CD14-positive monocyte (primary cell): ENCODE results near the gene CUZD1. TPM values are rescaled to one million over a fixed set of nuclear protein-coding genes. Genes with fewer than 3 reads are reported as not detected.

Source experiments
- DNase-seq, 3 donors: peaks; one replicate each; pipeline ENCODE4 v3.0.0-alpha.2; 2011 to 2022
- H2AFZ ChIP-seq: 2 replicates; pipeline ENCODE4 v1.6.0; 2012; ENCODE audit warnings: mild to moderate bottlenecking, low read depth, low read length, inconsistent platforms; ENCODE audit not compliant: insufficient read depth, poor library complexity, severe bottlenecking
- H3K27ac ChIP-seq, 2 donors: 1 replicate in 1 of 2; 2 replicates in 1 of 2; pipeline ENCODE4 v1.5.1; 2012 to 2013; ENCODE audit warnings: low read length in 2 of 2, control low read depth in 1 of 2, inconsistent platforms in 1 of 2, low read depth in 1 of 2, mild to moderate bottlenecking in 1 of 2
- H3K27me3 ChIP-seq, 2 donors: one replicate each; pipeline versions ENCODE4 v1.6.0 to v1.6.1; 2011 to 2013; ENCODE audit warnings: low read length in 2 of 2; ENCODE audit not compliant: control insufficient read depth in 2 of 2, insufficient read depth in 2 of 2
- H3K36me3 ChIP-seq, 2 donors: replicated peaks in 1 of 2; 1 replicate in 1 of 2; 2 replicates in 1 of 2; pipeline versions ENCODE4 v1.5.1 to v1.6.1; 2012 to 2013; ENCODE audit warnings: low read length in 2 of 2, control low read depth in 1 of 2, inconsistent platforms in 1 of 2, mild to moderate bottlenecking in 1 of 2; ENCODE audit not compliant: insufficient read depth in 2 of 2, control insufficient read depth in 1 of 2
- H3K4me1 ChIP-seq, 2 donors: 1 replicate in 1 of 2; 2 replicates in 1 of 2; pipeline versions ENCODE4 v1.5.1 to v1.6.1; 2012 to 2013; ENCODE audit warnings: low read length in 2 of 2, control low read depth in 1 of 2, inconsistent platforms in 1 of 2, mild to moderate bottlenecking in 1 of 2, moderate library complexity in 1 of 2; ENCODE audit not compliant: insufficient read depth in 2 of 2, control insufficient read depth in 1 of 2
- H3K4me2 ChIP-seq: replicated peaks from 2 replicates; pipeline ENCODE3; 2012; ENCODE audit warnings: low read length, moderate library complexity, mild to moderate bottlenecking; ENCODE audit not compliant: poor library complexity, severe bottlenecking; ENCODE audit errors: extremely low read depth
- H3K4me3 ChIP-seq, 3 experiments: fragments of 200-600 bp in 1 of 3; sonication (generic) in 1 of 3; replicated peaks in 1 of 3; 1 replicate in 2 of 3; 2 replicates in 1 of 3; pipeline ENCODE4 v1.5.1; 2011 to 2013; ENCODE audit warnings: low read length in 3 of 3, mild to moderate bottlenecking in 3 of 3, control low read depth in 2 of 3, low read depth in 2 of 3, inconsistent platforms in 1 of 3, moderate library complexity in 1 of 3
- H3K79me2 ChIP-seq: 2 replicates; pipeline ENCODE4 v1.6.0; 2012; ENCODE audit warnings: mild to moderate bottlenecking, control low read depth, inconsistent platforms, low read length, moderate library complexity; ENCODE audit not compliant: insufficient read depth
- H3K9ac ChIP-seq: 2 replicates; pipeline ENCODE4 v1.6.0; 2017; ENCODE audit warnings: low read length, mild to moderate bottlenecking; ENCODE audit not compliant: insufficient read depth, poor library complexity, severe bottlenecking
- H3K9me3 ChIP-seq, 2 donors: replicated peaks in 1 of 2; 1 replicate in 1 of 2; 2 replicates in 1 of 2; pipeline versions ENCODE4 v1.5.1 to v1.6.1; 2012 to 2013; ENCODE audit warnings: low read length in 2 of 2, control low read depth in 1 of 2; ENCODE audit not compliant: control insufficient read depth in 1 of 2, insufficient read depth in 1 of 2
- H4K20me1 ChIP-seq: 2 replicates; pipeline ENCODE4 v1.6.0; 2012; ENCODE audit warnings: mild to moderate bottlenecking, low read length, control low read depth, moderate library complexity; ENCODE audit not compliant: insufficient read depth
- H3K27ac Mint-ChIP-seq, 7 donors: one replicate each; pipeline ENCODE4 v1.8.0; 2020; ENCODE audit warnings: mild to moderate bottlenecking in 7 of 7, mixed read lengths in 7 of 7, moderate library complexity in 6 of 7, inconsistent platforms in 2 of 7
- H3K27me3 Mint-ChIP-seq, 3 donors: one replicate each; pipeline ENCODE4 v1.8.0; 2021 to 2022; ENCODE audit warnings: low read depth in 3 of 3, mild to moderate bottlenecking in 3 of 3, mixed read lengths in 3 of 3, moderate library complexity in 3 of 3, inconsistent platforms in 1 of 3
- H3K36me3 Mint-ChIP-seq, 2 donors: one replicate each; pipeline ENCODE4 v1.8.0; 2020; ENCODE audit warnings: mixed read lengths in 2 of 2, inconsistent platforms in 1 of 2, mild to moderate bottlenecking in 1 of 2
- H3K4me1 Mint-ChIP-seq: one replicate; pipeline ENCODE4 v1.8.0; 2020; ENCODE audit warnings: mild to moderate bottlenecking, mixed read lengths
- H3K4me3 Mint-ChIP-seq, 2 donors: one replicate each; pipeline ENCODE4 v1.8.0; 2020; ENCODE audit warnings: mild to moderate bottlenecking in 2 of 2, mixed read lengths in 2 of 2, moderate library complexity in 1 of 2
- H3K9me3 Mint-ChIP-seq, 7 donors: one replicate each; pipeline ENCODE4 v1.8.0; 2020 to 2022; ENCODE audit warnings: mixed read lengths in 7 of 7, mild to moderate bottlenecking in 6 of 7, moderate library complexity in 6 of 7, inconsistent platforms in 2 of 7
- WGBS: methylation state at CpG from one replicate; pipeline ENCODE4 v1.1.5; 2013; ENCODE audit warnings: missing lambda C conversion rate; ENCODE audit not compliant: insufficient coverage; 5-methylcytosine and 5-hydroxymethylcytosine counted together
- intact Hi-C, 2 donors: fragments of 100-400 bp; cut with micrococcal nuclease; formaldehyde crosslinking; loops; one replicate each; pipeline versions ENCODE4 v1.15.0 to v1.15.1; 2023
- polyA plus RNA-seq, 3 donors: library from polyadenylated mRNA; depleted of rRNA in 1 of 3; unstranded in 2 of 3; stranded (reverse) in 1 of 3; fragments of 300-500 nt in 2 of 3; fragments of >200 nt in 1 of 3; fragmentation: Illumina TruSeq in 2 of 3; gene quantifications; 1 replicate in 2 of 3; 2 replicates in 1 of 3; pipeline ENCODE4 v1.2.3, GENCODE V29; 2012 to 2021
- TF ChIP-seq, protein P1 (sequence below): fragments of 200-600 bp; IDR thresholded peaks from one replicate; pipeline ENCODE4 v1.8.0; 2022; ENCODE audit warnings: antibody characterized with exemption, mild to moderate bottlenecking

The CUZD1 gene
- polyA plus RNA-seq, 3 donors: 0.14 to 0.29 TPM; not detected in 1

DNA sequence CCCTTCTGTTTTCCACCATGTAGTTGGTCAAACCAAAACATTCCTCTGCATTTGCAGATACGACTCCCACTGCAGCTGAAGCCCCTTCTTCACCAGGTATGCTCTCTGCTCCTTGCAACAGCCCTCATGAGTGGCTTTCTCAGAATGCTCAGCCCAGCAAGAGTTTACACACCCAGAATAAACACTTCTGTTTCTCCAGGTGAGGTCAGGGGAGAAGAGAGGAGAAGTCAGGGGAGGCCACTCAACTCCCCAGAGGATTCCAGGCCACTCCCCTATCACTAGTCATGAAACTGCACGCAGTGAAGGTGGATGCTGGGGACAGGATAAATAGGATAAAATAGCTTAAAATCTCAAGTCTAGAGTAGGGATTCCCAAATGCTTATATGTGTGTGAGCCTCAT, 31.2 kb downstream of the CUZD1 start:
- Mint-ChIP-seq H3K4me1 (no peaks in the 10 kb centered on the region), H3K27me3 (peaks cover 10 to 16% (median 16%) of the 10 kb centered on the region in 3 donors), H3K9me3 (peaks cover 0 to 12% (median 5%) of the 10 kb centered on the region in 7 donors), H3K36me3 (no peaks in the 10 kb centered on the region), H3K27ac (no peak overlapping the region), H3K4me3 (no peak overlapping the region)
- Histone ChIP-seq H4K20me1 (no peaks in the 10 kb centered on the region), H3K27me3 (peaks cover 0 to 14% of the 10 kb centered on the region in 2 donors), H3K4me3 (no peak overlapping the region), H3K9me3 (peaks cover 0 to 9% of the 10 kb centered on the region in 2 donors), H3K36me3 (no peaks in the 10 kb centered on the region), H2AFZ (no peak overlapping the region), H3K4me1 (no peaks in the 10 kb centered on the region), H3K27ac (no peak overlapping the region), H3K4me2 (no peak overlapping the region), H3K9ac (no peak overlapping the region), H3K79me2 (no peaks in the 10 kb centered on the region)
- no CpG with 5 or more reads among the region's 2 CpGs for WGBS
- DNase-seq: no peak
- intact Hi-C loops: no loop called here
- TF ChIP-seq, protein P1, sequence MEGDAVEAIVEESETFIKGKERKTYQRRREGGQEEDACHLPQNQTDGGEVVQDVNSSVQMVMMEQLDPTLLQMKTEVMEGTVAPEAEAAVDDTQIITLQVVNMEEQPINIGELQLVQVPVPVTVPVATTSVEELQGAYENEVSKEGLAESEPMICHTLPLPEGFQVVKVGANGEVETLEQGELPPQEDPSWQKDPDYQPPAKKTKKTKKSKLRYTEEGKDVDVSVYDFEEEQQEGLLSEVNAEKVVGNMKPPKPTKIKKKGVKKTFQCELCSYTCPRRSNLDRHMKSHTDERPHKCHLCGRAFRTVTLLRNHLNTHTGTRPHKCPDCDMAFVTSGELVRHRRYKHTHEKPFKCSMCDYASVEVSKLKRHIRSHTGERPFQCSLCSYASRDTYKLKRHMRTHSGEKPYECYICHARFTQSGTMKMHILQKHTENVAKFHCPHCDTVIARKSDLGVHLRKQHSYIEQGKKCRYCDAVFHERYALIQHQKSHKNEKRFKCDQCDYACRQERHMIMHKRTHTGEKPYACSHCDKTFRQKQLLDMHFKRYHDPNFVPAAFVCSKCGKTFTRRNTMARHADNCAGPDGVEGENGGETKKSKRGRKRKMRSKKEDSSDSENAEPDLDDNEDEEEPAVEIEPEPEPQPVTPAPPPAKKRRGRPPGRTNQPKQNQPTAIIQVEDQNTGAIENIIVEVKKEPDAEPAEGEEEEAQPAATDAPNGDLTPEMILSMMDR: no peak

DNA sequence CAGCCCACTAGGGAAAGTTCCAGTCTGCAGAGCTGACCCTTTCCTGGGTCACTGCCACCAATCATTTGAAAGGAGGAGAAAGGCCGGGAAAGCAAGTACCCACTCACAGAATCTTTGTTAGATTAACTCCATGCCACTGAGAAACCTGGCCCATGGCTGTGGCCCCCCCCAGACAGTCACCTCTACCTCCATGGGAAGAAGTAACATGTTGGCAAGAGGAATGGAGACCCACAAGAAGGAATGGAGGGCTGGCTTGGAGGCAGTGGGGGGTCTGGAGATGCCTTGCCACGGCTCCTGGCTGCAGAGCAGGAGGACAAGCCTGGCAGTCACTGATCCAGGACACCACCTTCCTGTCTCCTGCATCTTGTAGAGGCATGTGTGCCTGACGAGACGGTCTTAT, 32.9 kb downstream of the CUZD1 start:
- Mint-ChIP-seq H3K36me3 (no peaks in the 10 kb centered on the region), H3K27ac (no peak overlapping the region), H3K4me1 (no peaks in the 10 kb centered on the region), H3K9me3 (peaks cover 0 to 5% (median 2%) of the 10 kb centered on the region in 7 donors), H3K4me3 (no peak overlapping the region), H3K27me3 (peaks cover 1 to 4% (median 3%) of the 10 kb centered on the region in 3 donors)
- Histone ChIP-seq H3K4me2 (no peak overlapping the region), H3K27me3 (peaks cover 0 to 1% of the 10 kb centered on the region in 2 donors), H3K27ac (no peak overlapping the region), H3K79me2 (no peaks in the 10 kb centered on the region), H3K9me3 (no peaks in the 10 kb centered on the region), H2AFZ (no peak overlapping the region), H3K4me3 (no peak overlapping the region), H4K20me1 (no peaks in the 10 kb centered on the region), H3K4me1 (no peaks in the 10 kb centered on the region), H3K36me3 (no peaks in the 10 kb centered on the region), H3K9ac (no peak overlapping the region)
- intact Hi-C loops: no loop called here
- no peak for DNase-seq
- 81% methylated on average over 3 of the region's 4 CpGs for WGBS
- TF ChIP-seq, protein P1: no peak
